Activated CD8-positive, alpha-beta memory T cell treated with anti-CD3 and anti-CD28 coated beads for 36 hours (primary cell): ENCODE data around the gene SLC25A43. TPM values are rescaled to one million over a fixed set of nuclear protein-coding genes. Genes with fewer than 3 reads are reported as not detected.
"Not testable (repeated sequence)": the region's sequence is repeated elsewhere in the genome, so short reads cannot be mapped to it uniquely, and the experiment has no call there.

Experiments
- CTCF ChIA-PET: fragments of 350-600 bp; sonication (Branson Sonifier 250); formaldehyde crosslinking; loops from one replicate; lab custom pipeline; 2021; ENCODE audit warnings: antibody characterized with exemption; lab: Charles Lee
- POLR2A ChIA-PET: fragments of 350-600 bp; sonication (Branson Sonifier 250); formaldehyde crosslinking; loops from one replicate; lab custom pipeline; 2021; ENCODE audit warnings: antibody characterized with exemption; lab: Charles Lee
- total RNA-seq, 2 experiments: library from RNA; stranded (reverse); gene quantifications; one replicate each; pipeline ENCODE4 v1.2.3, GENCODE V29; 2021

Gene SLC25A43
- total RNA-seq, 2 experiments from 2014 or later = 10.2 to 10.6 TPM

GRCh38 chrX:119487766-119488165 is 88.6 kb downstream of the SLC25A43 start:
- CTCF ChIA-PET, POLR2A ChIA-PET: not testable (repeated sequence)

- POLR2A ChIA-PET = no interaction called here
- CTCF ChIA-PET = no interaction called here
Measured at GRCh38 chrX:119488749-119489148, 89.6 kb downstream of the SLC25A43 start.

DNA sequence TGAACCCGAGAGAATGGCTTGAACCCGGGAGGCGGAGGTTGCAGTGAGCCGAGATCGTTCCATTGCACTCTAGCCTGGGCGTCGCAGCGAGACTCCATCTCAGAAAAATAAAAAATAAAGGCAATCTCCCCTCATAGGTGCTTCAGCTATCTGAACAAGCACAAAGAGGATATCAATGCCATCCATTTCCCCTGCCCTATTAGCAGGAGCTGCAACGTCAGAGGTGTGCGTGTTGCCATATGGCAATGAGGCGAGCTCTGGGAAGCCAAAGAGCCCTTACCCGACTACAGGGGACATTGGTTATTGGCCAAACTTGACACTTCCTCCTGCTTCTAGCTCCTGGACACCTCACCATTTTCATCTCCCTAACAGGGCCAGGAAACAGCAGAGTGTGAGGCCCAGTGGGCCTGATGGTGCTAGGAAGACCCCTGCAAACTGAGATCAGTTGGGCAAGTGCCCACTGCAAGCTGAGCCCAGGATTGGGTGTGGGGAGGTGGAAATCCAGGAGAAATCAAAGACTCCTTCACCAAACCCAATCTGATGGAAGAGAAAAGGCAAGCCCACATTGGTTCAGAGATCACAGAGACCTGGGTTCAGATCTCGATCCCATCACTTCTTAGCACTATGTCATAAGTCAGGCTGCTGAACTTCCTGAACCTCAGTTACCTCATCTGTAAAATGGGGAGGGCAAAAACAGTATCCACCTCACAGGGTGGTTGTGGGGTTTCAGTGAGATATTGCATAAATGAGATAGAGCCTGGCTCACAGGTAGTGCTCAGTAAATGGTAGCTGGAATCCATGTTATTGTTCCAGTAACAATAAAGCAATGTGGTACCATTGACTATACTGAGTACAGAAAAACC is 90.3 kb downstream of the SLC25A43 start:
- POLR2A ChIA-PET = no interaction called here

DNA sequence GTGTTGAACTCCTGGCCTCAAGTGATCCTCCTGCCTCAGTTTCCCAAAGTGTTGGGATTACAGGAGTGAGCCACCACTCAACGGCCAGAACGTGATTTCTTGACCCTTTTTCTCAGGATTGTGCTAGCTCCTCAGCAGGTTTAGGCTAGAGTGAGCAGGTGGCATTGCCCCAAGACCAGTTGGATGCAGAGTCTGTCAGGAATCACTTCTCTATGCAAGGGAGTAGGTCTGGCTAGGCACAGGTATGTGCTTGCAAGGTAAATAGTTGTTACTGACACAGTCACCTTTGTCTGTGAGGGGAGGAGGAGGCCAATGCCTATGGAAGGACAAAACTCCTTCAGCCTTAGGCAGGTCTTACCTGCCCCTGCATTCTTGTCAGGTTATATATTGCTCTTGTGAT is 93.3 kb downstream of the SLC25A43 start:
- POLR2A ChIA-PET = no interaction called here
- CTCF ChIA-PET = no interaction called here

More for the DNA sequence above, 90.3 kb downstream of the SLC25A43 start:
- CTCF ChIA-PET = no interaction called here

- CTCF ChIA-PET = interaction anchor here (0.6 to 1.5 kb wide), 5 partner anchors 9 to 233 kb away, joined by 3 to 4 read pairs (median 3); no protein-coding TSS in a partner anchor
- POLR2A ChIA-PET = not testable (repeated sequence)
Measured at GRCh38 chrX:119493851-119494495, 94.8 kb downstream of the SLC25A43 start.

GRCh38 chrX:119495734-119496726 is 96.9 kb downstream of the SLC25A43 start:
- POLR2A ChIA-PET = no interaction called here
- CTCF ChIA-PET = interaction anchor here (1.6 kb wide), 1 partner anchor 13 kb away, joined by 5 read pairs; no protein-coding TSS in a partner anchor

- POLR2A ChIA-PET = no interaction called here
Measured at GRCh38 chrX:119497185-119497584, 98.0 kb downstream of the SLC25A43 start.

DNA sequence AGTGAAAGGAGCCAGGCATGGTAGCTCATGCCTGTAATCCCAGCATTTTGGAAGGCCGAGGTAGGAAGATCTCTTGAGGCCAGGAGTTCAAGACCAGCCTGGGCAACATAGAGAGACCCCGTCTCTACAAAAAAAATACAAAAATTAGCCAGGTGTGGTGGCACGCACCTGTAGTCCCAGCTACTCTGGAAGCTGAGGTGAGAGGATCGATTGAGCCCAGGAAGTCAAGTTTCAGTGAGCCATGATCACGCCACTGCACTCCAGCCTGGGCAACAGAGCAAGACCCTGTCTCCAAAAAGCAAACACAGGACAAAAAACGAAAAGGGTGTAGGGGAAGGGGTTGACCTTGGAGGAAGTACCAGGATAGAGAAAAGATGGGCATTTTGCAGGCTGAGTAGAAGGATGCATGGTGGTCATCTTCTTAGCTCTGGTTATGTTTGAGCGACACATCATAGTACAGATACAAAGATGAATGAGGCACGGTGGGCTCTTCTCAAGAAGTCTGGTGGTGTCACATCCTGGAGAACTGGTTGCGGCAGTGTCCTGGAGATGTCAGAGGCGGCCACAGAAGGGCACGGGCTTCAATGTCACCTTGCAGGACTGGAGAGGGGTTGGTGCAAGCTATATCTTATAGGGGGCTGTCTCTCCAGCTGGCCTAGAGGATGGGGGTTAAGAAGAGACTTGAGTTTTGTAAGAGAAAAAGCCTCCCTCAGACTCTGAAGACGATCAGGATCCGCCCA is 101.1 kb downstream of the SLC25A43 start:
- POLR2A ChIA-PET = interaction anchor here (0.5 kb wide), 1 partner anchor 221 kb away, joined by 3 read pairs; no protein-coding TSS in a partner anchor
- CTCF ChIA-PET = interaction anchor here (1.0 kb wide), 1 partner anchor 17 kb away, joined by 3 read pairs; no protein-coding TSS in a partner anchor

More at GRCh38 chrX:119497185-119497584, 98.0 kb downstream of the SLC25A43 start:
- CTCF ChIA-PET = interaction anchor here (0.7 kb wide), 1 partner anchor 28 kb away, joined by 3 read pairs; no protein-coding TSS in a partner anchor

GRCh38 chrX:119501511-119502148 is 102.5 kb downstream of the SLC25A43 start:
- ChIA-PET POLR2A (no interaction called here), CTCF (no interaction called here)

GRCh38 chrX:119502727-119503483 is 103.8 kb downstream of the SLC25A43 start:
- POLR2A ChIA-PET = no interaction called here
- CTCF ChIA-PET = interaction anchor here (0.9 to 1.3 kb wide), 2 partner anchors 9 to 227 kb away, joined by 3 to 4 read pairs; no protein-coding TSS in a partner anchor

DNA sequence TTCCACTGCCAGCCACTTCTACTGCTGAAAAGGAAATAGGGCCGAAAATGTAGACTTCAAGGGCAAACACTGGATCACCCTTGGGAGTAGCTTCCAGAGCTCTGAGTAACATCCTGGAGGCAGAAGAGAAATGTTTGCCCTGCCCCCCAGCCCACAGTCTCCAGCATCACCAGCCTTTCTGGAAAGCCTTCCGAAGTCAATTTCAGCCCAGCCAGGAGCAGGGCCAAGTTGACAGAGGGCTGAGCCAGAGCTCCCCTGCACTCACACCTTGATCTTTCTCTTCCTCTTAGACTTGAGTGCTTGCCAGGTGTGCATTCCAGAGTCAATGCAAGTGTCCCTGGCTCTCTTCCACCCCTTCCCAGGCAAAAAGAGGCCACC is 104.3 kb downstream of the SLC25A43 start:
- ChIA-PET POLR2A (no interaction called here), CTCF (interaction anchor here (0.9 to 1.3 kb wide), 2 partner anchors 10 to 226 kb away, joined by 3 to 4 read pairs; no protein-coding TSS in a partner anchor)

Other genes starting within 250 kb of the SLC25A43 start
- 10 to 100 TPM; 50.7 to 51.7 TPM for gene PGRMC1, start 163.1 kb upstream of the SLC25A43 start, total RNA-seq
- gene SLC25A5, start 69.1 kb downstream of the SLC25A43 start, total RNA-seq = 100 to 1,000 TPM; 705 to 726 TPM
- 10 to 100 TPM; 27.8 to 28.6 TPM for gene STEEP1, start 166.1 kb downstream of the SLC25A43 start, total RNA-seq
- gene UBE2A, start 175.2 kb downstream of the SLC25A43 start, total RNA-seq = 10 to 100 TPM; 62.3 to 66.6 TPM
- gene NKRF, start 207.1 kb downstream of the SLC25A43 start, total RNA-seq = 10 to 100 TPM; 28.8 to 30.4 TPM